Mesodermal cell (in vitro differentiated cells): ENCODE data around the gene ZNF398.

Source experiments
- H3K27ac ChIP-seq: 2 replicates; pipeline ENCODE4 v1.7.0; 2013; ENCODE audit warnings: mild to moderate bottlenecking, low read depth, low read length, moderate library complexity; ENCODE audit not compliant: severe bottlenecking
- H3K36me3 ChIP-seq: 2 replicates; pipeline ENCODE4 v1.7.1; 2013; ENCODE audit warnings: mild to moderate bottlenecking, low read length, moderate library complexity; ENCODE audit not compliant: control insufficient read depth, insufficient read depth
- H3K4me1 ChIP-seq: one replicate; pipeline ENCODE4 v1.7.1; 2013; ENCODE audit warnings: mild to moderate bottlenecking, low read length; ENCODE audit not compliant: insufficient read depth, control insufficient read depth, poor library complexity, severe bottlenecking
- H3K4me3 ChIP-seq: 2 replicates; pipeline ENCODE4 v1.7.0; 2013; ENCODE audit warnings: low read length, control low read depth, mild to moderate bottlenecking; ENCODE audit not compliant: insufficient read depth, poor library complexity, severe bottlenecking; ENCODE audit errors: extremely low read depth
- H3K9me3 ChIP-seq: 2 replicates; pipeline ENCODE4 v1.7.1; 2013; ENCODE audit warnings: mild to moderate bottlenecking, low read length, moderate library complexity; ENCODE audit not compliant: control insufficient read depth
- WGBS, 2 experiments: methylation state at CpG; one replicate each; pipeline ENCODE4 v1.1.5; 2013; ENCODE audit warnings: missing lambda C conversion rate in 2 of 2; ENCODE audit not compliant: insufficient coverage in 2 of 2; 5-methylcytosine and 5-hydroxymethylcytosine counted together

The ZNF398 gene

GRCh38 chr7:149153346-149153745 is 6.1 kb downstream of the ZNF398 start:
- Histone ChIP-seq H3K4me3 (no peak overlapping the region), H3K36me3 (peaks cover 61% of the 10 kb centered on the region), H3K9me3 (no peaks in the 10 kb centered on the region), H3K27ac (no peak overlapping the region), H3K4me1 (no peaks in the 10 kb centered on the region)
- 94 to 100% methylated on average over 1 to 2 of the region's 2 CpGs for WGBS, 2 experiments

GRCh38 chr7:149154056-149154455 is 6.8 kb downstream of the ZNF398 start:
- WGBS, 2 experiments = 98 to 99% methylated on average over 10 to 11 of the region's 11 CpGs
- no peak overlapping the region for H3K4me3 ChIP-seq
- H3K4me1 ChIP-seq = no peaks in the 10 kb centered on the region
- no peak overlapping the region for H3K27ac ChIP-seq
- H3K9me3 ChIP-seq = no peaks in the 10 kb centered on the region
- H3K36me3 ChIP-seq = peaks cover 66% of the 10 kb centered on the region

- H3K36me3 ChIP-seq = peaks cover 79% of the 10 kb centered on the region
- H3K9me3 ChIP-seq = no peaks in the 10 kb centered on the region
- no peak overlapping the region for H3K4me3 ChIP-seq
- peaks cover 6% of the 10 kb centered on the region for H3K4me1 ChIP-seq
- WGBS, 2 experiments = 93 to 100% methylated on average over 3 to 5 of the region's 6 CpGs
- no peak overlapping the region for H3K27ac ChIP-seq
Observed at GRCh38 chr7:149156898-149157297, 9.6 kb downstream of the ZNF398 start.

- Histone ChIP-seq H3K4me3 (no peak overlapping the region), H3K9me3 (no peaks in the 10 kb centered on the region), H3K27ac (peak overlapping the region; percentile 10), H3K36me3 (peaks cover 77% of the 10 kb centered on the region), H3K4me1 (peaks cover 6% of the 10 kb centered on the region)
- WGBS, 2 experiments = 87 to 90% methylated on average over 4 to 5 of the region's 5 CpGs
Observed at GRCh38 chr7:149161241-149161848, 14.1 kb downstream of the ZNF398 start.

GRCh38 chr7:149166142-149166541 is 18.9 kb downstream of the ZNF398 start:
- WGBS, 2 experiments = 88 to 100% methylated on average over 1 of the region's 1 CpG
- H3K36me3 ChIP-seq = peaks cover 84% of the 10 kb centered on the region
- no peak overlapping the region for H3K27ac ChIP-seq

GRCh38 chr7:149166630-149167352 is 19.5 kb downstream of the ZNF398 start:
- Histone ChIP-seq H3K9me3 (no peaks in the 10 kb centered on the region), H3K36me3 (peaks cover 82% of the 10 kb centered on the region), H3K4me1 (peaks cover 2% of the 10 kb centered on the region), H3K27ac (no peak overlapping the region), H3K4me3 (no peak overlapping the region)

More at GRCh38 chr7:149166142-149166541, 18.9 kb downstream of the ZNF398 start:
- H3K4me3 ChIP-seq = no peak overlapping the region
- no peaks in the 10 kb centered on the region for H3K9me3 ChIP-seq
- peaks cover 5% of the 10 kb centered on the region for H3K4me1 ChIP-seq

- peaks cover 4% of the 10 kb centered on the region for H3K4me1 ChIP-seq
- H3K4me3 ChIP-seq = no peak overlapping the region
- H3K36me3 ChIP-seq = peaks cover 89% of the 10 kb centered on the region
- H3K27ac ChIP-seq = no peak overlapping the region
- WGBS, 2 experiments = 92 to 93% methylated on average over 2 of the region's 9 CpGs
- no peaks in the 10 kb centered on the region for H3K9me3 ChIP-seq
Observed at GRCh38 chr7:149171892-149172533, 24.8 kb downstream of the ZNF398 start.

- Histone ChIP-seq H3K36me3 (peaks cover 89% of the 10 kb centered on the region), H3K4me1 (peaks cover 4% of the 10 kb centered on the region), H3K27ac (no peak overlapping the region), H3K9me3 (no peaks in the 10 kb centered on the region), H3K4me3 (no peak overlapping the region)
- 83 to 100% methylated on average over 1 of the region's 1 CpG for WGBS, 2 experiments
Observed at GRCh38 chr7:149172534-149172920, 25.3 kb downstream of the ZNF398 start.

GRCh38 chr7:149175150-149175549 is 27.9 kb downstream of the ZNF398 start:
- H3K27ac ChIP-seq = no peak overlapping the region
- no peak overlapping the region for H3K4me3 ChIP-seq
- WGBS, 2 experiments = 100% methylated on average over 1 of the region's 2 CpGs; no CpG with 5 or more reads in 1 of the 2 experiments
- H3K9me3 ChIP-seq = no peaks in the 10 kb centered on the region
- H3K4me1 ChIP-seq = peaks cover 4% of the 10 kb centered on the region
- H3K36me3 ChIP-seq = peaks cover 86% of the 10 kb centered on the region

GRCh38 chr7:149179241-149179640 is 32.0 kb downstream of the ZNF398 start:
- WGBS, 2 experiments = 99 to 100% methylated on average over 6 to 15 of the region's 19 CpGs
- Histone ChIP-seq H3K9me3 (no peaks in the 10 kb centered on the region), H3K4me1 (no peaks in the 10 kb centered on the region), H3K36me3 (peaks cover 83% of the 10 kb centered on the region), H3K4me3 (no peak overlapping the region), H3K27ac (no peak overlapping the region)
